Measurements from ENCODE around the gene CXCL17.

Gene CXCL17

DNA sequence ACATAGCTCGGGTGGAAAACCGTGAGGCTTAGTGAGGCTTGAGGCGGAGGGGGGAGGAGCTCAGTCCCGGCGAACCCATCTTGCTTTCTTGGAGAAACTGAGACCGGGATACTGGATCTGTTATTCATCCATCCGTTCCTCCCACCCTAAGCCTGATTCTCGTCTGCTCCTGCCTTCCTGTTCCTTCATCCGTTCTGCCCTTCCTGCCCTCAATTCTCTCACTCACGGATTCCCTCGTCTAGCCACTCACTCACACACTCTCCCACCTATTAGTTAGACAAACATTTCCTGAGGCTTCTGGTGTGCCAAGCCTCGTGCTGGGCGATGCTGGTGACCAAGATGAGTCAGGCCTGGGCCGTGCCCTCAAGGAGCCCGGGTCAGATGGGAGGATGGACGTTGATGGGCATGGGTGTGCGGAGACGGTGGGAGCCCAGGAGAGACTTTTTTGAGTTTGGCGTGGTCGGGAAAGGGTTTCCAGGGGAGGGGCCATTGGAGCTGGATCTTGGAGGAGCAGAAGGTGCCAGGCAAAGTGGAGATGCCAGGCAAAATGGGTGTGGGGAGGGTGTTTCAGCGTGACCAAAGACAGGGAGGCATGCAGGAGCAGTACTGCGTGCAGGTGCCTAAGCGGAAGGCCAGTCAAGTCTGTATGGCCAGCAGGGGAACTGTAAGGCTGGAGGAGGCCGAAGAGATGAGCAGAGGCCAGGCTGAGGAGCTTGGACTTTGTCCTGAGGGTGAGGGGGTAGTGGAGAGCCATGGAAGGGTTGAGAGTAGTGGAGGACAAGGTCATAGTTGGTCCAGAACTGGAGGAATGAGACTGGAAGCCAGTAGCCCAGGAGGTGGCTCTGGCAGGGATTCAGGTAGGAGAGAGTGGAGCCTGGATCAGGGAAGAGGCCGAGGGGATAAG is 45.2 kb downstream of the CXCL17 start:
- DNase-seq: peak in 3 of 14 donors; percentile 56 to 65 (median 58)

DNA sequence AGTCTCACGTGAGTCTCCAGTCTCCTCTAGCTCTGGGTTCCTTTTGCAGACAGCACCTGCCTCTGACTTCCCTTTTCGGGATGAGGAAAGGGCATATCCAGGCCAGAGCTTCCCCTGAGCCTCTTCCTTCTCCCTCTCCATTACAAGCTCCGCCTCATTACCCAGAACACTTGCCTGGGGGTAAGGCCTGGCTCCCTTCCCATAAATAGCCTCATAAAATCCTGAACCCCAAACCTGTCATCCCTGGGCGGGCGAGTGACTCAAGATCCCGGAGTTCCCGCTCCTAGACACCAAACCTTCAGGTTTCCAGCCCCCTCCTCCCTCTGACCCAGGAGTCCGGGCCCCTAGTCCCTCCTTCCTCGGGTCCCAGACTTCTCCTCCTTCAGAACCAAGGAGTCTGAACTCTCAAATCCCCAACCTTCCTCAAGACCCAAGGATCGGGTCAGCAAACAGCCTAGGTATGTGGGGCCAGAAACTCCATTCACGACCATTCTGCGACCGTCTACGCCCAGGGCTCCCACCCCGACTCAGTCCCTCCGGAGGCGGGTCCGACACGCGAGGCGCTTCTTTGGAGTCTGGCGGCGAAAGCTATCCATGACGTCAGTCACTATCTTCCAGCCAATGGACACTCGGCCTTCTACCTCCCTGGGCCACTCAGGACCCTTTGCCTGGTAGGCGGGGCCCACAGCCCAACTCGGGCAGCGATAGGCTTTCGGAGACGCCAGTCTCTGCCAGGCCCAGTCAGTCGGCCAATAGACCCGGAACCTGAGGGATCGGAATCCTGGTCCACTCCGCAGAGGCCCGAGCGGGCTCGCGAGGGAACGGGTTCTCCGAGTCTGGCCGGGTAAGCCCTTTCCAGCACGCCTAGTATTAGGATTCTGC is 46.1 kb downstream of the CXCL17 start:
- DNase-seq: peak; percentile 75 to 99 (median 96)

DNA sequence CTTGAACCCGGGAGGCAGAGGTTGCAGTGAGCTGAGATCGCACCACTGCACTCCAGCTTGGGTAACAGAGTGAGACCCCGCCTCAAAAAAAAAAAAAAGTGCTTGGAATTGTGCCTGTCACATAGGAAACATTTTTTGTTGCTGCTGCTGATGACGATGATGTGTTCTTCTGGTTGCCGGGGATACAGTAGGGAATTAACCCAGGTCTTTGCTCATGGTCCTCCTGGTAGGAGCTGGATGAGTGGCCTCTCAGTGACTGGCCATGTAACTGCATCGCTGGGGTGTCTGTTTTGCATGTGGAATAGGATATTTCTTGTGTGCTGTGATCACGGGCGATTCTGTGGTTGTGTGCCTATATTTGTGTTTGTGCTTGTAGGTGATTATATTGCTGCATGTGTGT is 48.0 kb downstream of the CXCL17 start:
- no peak for DNase-seq

DNA sequence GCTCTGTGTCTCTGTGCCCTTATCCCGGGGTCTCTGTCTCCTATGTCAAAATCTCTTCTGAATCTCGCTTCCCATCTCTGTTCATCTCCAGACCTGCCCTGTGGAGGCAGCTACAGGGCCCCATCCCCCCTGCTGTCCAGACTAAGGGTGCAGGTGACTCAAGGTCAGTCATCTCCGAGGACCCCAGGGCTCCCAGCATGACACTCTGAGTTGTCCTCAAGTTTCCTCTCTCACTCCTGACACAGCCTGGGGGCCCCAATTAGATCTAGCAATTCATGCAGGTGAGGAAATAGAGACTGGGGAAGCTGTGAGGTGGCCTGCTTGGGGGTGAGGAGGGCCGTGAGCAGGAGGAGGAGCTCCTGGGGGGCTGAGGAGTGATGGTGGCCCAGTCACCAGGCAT is 50.6 kb downstream of the CXCL17 start:
- no peak for DNase-seq

DNA sequence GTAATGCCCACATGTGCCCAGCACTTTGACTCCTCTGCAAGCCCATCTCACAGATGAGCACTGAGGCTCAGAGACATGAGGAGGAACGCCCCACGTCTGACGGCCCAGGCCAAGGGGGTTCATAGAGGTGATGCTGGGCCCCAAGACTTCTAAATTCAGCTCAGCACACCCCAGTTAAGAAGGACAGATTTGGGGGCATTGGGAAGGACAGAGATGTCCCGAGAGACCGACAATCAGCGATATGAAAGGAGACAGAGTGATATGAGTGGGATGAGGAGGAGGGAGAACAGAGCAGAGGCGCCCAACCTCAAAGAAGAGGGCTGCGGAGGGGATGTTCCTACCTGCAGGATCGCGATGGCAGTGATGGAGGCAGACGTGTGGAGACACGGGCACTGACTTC is 52.8 kb downstream of the CXCL17 start, which contains the start of gene CNFN:
CNFN (minus strand) TSS at position 399 of the 400 bp plus-strand sequence. CDS start 1,260 bp downstream, outside the sequence.
- DNase-seq: no peak

DNA sequence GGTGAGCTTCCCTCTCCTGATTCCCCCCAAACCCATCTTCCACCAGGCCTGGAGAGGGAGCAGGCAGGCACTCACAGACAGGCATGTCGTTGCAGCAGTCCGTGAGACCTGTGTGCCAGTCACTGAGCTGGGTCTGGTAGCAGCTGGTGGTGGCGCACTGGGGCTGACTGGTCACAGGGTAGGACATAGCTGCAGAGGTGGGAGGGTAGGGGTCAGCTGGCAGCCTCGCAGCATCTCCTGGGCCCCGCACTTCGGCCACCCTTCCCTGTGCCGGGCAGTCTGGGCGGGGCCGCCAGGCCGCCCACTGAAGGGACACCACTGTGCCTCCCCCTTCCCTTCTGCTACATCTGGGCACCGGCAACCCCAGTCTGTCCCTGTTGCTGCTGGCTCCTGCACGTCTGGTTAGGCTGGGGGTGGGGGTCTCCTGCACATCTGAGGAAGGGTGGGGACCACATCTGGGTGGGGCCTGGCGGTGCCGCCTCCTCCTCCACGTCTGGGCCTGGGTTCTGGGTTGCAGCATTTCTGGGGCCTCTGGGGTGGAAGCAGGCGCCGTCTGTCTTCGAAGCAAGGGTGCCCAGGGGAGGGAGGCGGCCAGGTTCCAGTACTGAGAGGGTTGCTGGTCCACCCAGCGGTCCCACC is 53.8 kb downstream of the CXCL17 start:
- DNase-seq: no peak

DNA sequence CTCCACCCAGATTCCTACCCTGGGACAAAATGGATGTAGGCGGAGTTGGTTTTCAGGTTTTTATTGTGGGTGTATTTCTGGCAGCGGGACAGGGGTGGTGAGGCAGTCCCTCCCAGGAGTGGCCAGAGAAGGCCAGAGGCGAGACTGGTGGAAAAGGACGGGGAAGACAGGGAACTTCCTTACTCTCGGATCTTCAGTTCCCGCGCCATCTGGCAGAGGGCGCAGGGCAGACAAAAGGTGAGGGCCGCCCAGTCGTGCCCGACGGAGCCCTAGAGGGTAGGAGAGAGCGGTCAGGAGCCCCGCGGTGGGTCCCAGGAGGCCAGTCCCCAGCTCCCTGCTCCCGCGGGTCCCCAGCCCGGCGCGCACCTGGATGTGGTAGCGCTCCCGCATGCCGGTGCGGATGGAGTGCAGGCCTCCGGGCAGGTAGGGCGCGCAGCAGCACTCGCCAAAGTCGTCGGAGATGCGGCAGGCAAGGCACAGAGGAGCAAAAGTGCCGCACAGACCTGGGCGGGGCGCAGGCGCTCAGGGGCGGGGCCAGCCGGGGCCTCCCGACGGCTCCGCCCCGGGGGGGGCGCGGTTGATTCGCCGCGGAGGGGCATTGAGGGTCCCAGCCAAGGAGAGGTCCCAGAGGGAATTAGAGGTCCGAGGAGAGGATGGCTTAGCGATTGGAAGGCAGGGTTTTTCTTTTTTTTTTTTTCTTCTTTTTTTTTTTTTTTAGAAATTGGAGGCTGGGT is 55.6 kb downstream of the CXCL17 start:
- peak in 7 of 14 donors; percentile 9 to 37 (median 20) for DNase-seq

DNA sequence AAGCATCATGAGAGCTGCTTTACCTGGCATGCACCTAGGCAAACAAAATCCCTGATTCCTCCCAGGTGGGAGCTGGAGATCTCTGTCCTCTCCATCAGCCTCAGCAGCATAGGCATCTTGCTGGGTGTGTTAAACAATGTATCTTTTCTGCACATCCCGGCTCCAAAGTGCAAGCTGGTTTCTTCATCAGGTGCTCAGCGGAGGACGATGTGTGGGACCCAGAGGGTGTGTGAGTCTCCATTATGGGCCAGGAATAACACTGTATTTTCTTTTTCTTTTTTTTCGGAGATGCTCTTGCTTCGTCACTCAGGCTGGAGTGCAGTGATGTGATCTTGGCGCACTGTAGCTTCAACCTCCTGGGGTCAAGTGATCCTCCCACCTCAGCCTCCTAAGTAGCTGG is 62.6 kb downstream of the CXCL17 start:
- no peak for DNase-seq

Data from C1 segment of cervical spinal cord (tissue), 14 donors.